ENCODE results near the gene TSPAN4.
A peak's percentile ranks its signal among the peaks of the same experiment; 100 is the strongest.

TSPAN4 gene

GRCh38 chr11:828506-829175, 14.0 kb upstream of the TSPAN4 start:
- H3K9ac ChIP-seq (ENCODE audit: low read depth, low read length), result no peak overlapping the region
- no peak overlapping the region for H3K4me3 ChIP-seq (ENCODE audit: low read depth in 1 of 2, low read length in 2 of 2)
- no peaks in the 10 kb centered on the region for H3K9me3 ChIP-seq (ENCODE audit: insufficient read depth, low read length, severe bottlenecking)
- H3K36me3 ChIP-seq (ENCODE audit: insufficient read depth, low read length), result peaks cover 20% of the 10 kb centered on the region
- ATAC-seq (ENCODE audit: insufficient read depth, low read depth), result no peak
- no peak overlapping the region for H3K4me2 ChIP-seq (ENCODE audit: insufficient read depth, low read length)
- no peak overlapping the region for H2AFZ ChIP-seq (ENCODE audit: low read depth, low read length)
- peaks cover 21% of the 10 kb centered on the region for H4K20me1 ChIP-seq (ENCODE audit: insufficient read depth, low read length)
- H3K27ac ChIP-seq (ENCODE audit: low read length), result no peak overlapping the region
- peak; percentile 4 for TF ChIP-seq EZH2 (IDR thresholded peaks at IDR 0.05; ENCODE audit: borderline replicate concordance, low read depth, low read length, severe bottlenecking)
- TF ChIP-seq, protein P1, sequence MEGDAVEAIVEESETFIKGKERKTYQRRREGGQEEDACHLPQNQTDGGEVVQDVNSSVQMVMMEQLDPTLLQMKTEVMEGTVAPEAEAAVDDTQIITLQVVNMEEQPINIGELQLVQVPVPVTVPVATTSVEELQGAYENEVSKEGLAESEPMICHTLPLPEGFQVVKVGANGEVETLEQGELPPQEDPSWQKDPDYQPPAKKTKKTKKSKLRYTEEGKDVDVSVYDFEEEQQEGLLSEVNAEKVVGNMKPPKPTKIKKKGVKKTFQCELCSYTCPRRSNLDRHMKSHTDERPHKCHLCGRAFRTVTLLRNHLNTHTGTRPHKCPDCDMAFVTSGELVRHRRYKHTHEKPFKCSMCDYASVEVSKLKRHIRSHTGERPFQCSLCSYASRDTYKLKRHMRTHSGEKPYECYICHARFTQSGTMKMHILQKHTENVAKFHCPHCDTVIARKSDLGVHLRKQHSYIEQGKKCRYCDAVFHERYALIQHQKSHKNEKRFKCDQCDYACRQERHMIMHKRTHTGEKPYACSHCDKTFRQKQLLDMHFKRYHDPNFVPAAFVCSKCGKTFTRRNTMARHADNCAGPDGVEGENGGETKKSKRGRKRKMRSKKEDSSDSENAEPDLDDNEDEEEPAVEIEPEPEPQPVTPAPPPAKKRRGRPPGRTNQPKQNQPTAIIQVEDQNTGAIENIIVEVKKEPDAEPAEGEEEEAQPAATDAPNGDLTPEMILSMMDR (IDR thresholded peaks at IDR 0.05; ENCODE audit: borderline replicate concordance, extremely low read depth, low read length, poor library complexity, severe bottlenecking), result no peak
- no peaks in the 10 kb centered on the region for H3K79me2 ChIP-seq (ENCODE audit: insufficient read depth, low read length)
- H3K27me3 ChIP-seq (ENCODE audit: insufficient read depth, low read length, poor library complexity), result peaks cover 53% of the 10 kb centered on the region
- peaks cover 30% of the 10 kb centered on the region for H3K4me1 ChIP-seq (ENCODE audit: insufficient read depth, low read length)
- no peak for DNase-seq

GRCh38 chr11:829176-829846, 13.3 kb upstream of the TSPAN4 start:
- peaks cover 13% of the 10 kb centered on the region for H3K36me3 ChIP-seq (ENCODE audit: insufficient read depth, low read length)
- peaks cover 32% of the 10 kb centered on the region for H3K4me1 ChIP-seq (ENCODE audit: insufficient read depth, low read length)
- no peaks in the 10 kb centered on the region for H3K79me2 ChIP-seq (ENCODE audit: insufficient read depth, low read length)
- ATAC-seq (ENCODE audit: insufficient read depth, low read depth), result no peak
- H3K4me3 ChIP-seq (ENCODE audit: low read depth in 1 of 2, low read length in 2 of 2), result no peak overlapping the region
- peaks cover 53% of the 10 kb centered on the region for H3K27me3 ChIP-seq (ENCODE audit: insufficient read depth, low read length, poor library complexity)
- peaks cover 21% of the 10 kb centered on the region for H4K20me1 ChIP-seq (ENCODE audit: insufficient read depth, low read length)
- no peak for DNase-seq
- TF ChIP-seq, protein P1 (IDR thresholded peaks at IDR 0.05; ENCODE audit: borderline replicate concordance, extremely low read depth, low read length, poor library complexity, severe bottlenecking), result no peak
- TF ChIP-seq EZH2 (IDR thresholded peaks at IDR 0.05; ENCODE audit: borderline replicate concordance, low read depth, low read length, severe bottlenecking), result peak; percentile 14
- H3K4me2 ChIP-seq (ENCODE audit: insufficient read depth, low read length), result no peak overlapping the region
- no peak overlapping the region for H3K27ac ChIP-seq (ENCODE audit: low read length)
- H2AFZ ChIP-seq (ENCODE audit: low read depth, low read length), result no peak overlapping the region
- H3K9me3 ChIP-seq (ENCODE audit: insufficient read depth, low read length, severe bottlenecking), result no peaks in the 10 kb centered on the region
- H3K9ac ChIP-seq (ENCODE audit: low read depth, low read length), result no peak overlapping the region

- Histone ChIP-seq H3K27ac (ENCODE audit: low read length) (no peak overlapping the region), H3K4me2 (ENCODE audit: insufficient read depth, low read length) (no peak overlapping the region), H2AFZ (ENCODE audit: low read depth, low read length) (no peak overlapping the region), H3K9me3 (ENCODE audit: insufficient read depth, low read length, severe bottlenecking) (no peaks in the 10 kb centered on the region), H3K27me3 (ENCODE audit: insufficient read depth, low read length, poor library complexity) (peaks cover 53% of the 10 kb centered on the region), H3K4me3 (ENCODE audit: low read depth in 1 of 2, low read length in 2 of 2) (no peak overlapping the region), H3K4me1 (ENCODE audit: insufficient read depth, low read length) (peaks cover 35% of the 10 kb centered on the region), H3K79me2 (ENCODE audit: insufficient read depth, low read length) (no peaks in the 10 kb centered on the region), H4K20me1 (ENCODE audit: insufficient read depth, low read length) (peaks cover 21% of the 10 kb centered on the region), H3K9ac (ENCODE audit: low read depth, low read length) (no peak overlapping the region), H3K36me3 (ENCODE audit: insufficient read depth, low read length) (peaks cover 7% of the 10 kb centered on the region)
- DNase-seq, result no peak
- TF ChIP-seq, protein P1 (IDR thresholded peaks at IDR 0.05; ENCODE audit: borderline replicate concordance, extremely low read depth, low read length, poor library complexity, severe bottlenecking), result no peak
- no peak for TF ChIP-seq EZH2 (IDR thresholded peaks at IDR 0.05; ENCODE audit: borderline replicate concordance, low read depth, low read length, severe bottlenecking)
- no peak for ATAC-seq (ENCODE audit: insufficient read depth, low read depth)
These were observed 12.8 kb upstream of the TSPAN4 start for GRCh38 chr11:829847-830294.

All from DND-41 (cell line).